HG03159 (cell line): ENCODE results near the gene BTBD10.
"Not testable (repeated sequence)": the region's sequence is repeated elsewhere in the genome, so short reads cannot be mapped to it uniquely, and the experiment has no call there.

Experiments
- ATAC-seq: cut with Tn5 transposase; IDR thresholded peaks from one replicate; pipeline ENCODE4 v1.9.1; 2021; ENCODE audit warnings: mild to moderate bottlenecking, moderate library complexity; ENCODE audit not compliant: unreplicated experiment

The BTBD10 gene

DNA sequence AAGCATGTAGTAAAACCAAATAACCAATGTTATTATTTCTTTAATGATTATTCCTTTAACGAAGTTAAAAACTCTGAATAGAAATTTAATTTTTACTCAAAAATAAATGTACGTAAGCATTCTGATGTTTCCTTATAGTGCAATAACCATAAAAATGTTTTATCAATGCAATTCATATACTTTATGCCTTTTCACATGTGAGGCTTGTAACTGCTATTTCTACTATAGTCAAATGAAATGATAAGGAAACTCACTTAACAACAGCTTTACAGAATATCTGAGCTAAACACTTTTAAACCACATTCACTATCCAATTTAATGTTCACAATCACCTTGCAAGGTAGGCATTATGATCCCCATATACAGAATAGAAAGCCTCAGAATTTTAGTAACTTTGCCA is 17.4 kb downstream of the BTBD10 start:
- ATAC-seq: no peak

DNA sequence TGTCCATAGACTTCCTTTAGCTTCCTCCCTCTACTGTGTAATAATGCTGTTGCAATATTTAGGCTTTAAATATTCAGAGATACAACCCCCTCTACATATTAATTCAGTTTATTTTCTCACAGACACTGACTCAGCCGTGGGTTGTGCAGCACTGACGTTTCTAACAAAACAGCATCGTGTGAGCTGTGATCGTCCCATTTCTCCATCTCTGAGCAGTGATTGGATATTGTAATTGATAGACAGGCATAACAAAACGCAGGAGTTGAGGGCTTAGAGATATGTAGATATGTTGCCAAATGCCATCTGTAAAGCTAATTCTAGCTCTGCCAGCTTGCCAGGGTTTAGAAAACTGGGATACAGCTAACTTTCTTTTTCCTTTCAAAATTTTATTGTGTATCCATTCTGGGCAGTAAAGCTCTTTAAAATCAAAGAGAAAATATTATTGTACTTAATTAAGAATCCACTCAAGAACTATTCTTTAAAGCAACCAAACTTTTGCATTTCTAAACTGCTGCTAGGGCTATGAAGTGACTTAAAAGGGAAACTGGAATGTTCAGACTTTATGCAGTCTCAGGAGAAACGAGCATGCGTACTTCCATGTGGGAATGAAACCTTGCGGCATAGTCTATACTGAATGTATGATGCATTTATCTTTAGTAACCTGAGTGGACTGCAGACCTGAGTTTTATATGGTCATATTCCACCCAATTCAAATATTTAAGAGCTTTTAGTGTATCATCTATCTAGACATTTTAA is 22.7 kb downstream of the BTBD10 start:
- no peak for ATAC-seq

DNA sequence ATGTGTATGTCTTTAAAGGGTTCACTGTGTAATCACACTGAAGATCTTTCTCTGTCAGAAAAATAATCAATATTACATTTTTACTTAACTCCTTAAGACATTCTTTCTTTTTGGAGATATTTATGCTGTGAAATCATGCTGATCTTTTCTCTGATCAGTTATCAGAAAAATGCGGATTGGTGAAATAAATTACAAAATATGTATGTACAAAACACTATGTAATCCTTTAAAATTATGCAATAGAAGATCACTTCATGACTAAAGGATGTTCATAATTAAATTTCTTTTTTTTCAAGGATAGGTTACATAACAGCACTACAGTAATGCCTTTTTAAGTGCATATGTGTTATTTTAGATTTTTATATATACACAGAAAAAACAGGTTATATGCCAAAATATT is 24.7 kb downstream of the BTBD10 start:
- ATAC-seq: no peak

DNA sequence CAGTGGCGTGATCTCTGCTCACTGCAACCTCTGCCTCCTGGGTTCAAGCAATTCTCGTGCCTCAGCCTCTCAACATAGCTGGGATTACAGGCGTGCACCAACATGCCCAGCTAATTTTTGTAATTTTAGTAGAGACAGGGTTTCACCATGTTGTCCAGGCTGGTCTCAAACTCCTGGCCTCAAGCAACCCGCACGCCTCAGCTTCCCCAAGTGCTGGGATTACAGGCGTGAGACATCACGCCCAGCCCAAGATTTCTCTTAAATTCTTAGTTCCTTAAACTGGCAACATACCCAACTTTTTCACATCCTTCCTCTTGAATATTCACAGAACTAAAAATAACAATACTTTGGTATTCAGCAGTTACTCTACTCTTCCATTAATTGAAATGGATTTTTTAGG is 26.2 kb downstream of the BTBD10 start:
- ATAC-seq: not testable (repeated sequence)

DNA sequence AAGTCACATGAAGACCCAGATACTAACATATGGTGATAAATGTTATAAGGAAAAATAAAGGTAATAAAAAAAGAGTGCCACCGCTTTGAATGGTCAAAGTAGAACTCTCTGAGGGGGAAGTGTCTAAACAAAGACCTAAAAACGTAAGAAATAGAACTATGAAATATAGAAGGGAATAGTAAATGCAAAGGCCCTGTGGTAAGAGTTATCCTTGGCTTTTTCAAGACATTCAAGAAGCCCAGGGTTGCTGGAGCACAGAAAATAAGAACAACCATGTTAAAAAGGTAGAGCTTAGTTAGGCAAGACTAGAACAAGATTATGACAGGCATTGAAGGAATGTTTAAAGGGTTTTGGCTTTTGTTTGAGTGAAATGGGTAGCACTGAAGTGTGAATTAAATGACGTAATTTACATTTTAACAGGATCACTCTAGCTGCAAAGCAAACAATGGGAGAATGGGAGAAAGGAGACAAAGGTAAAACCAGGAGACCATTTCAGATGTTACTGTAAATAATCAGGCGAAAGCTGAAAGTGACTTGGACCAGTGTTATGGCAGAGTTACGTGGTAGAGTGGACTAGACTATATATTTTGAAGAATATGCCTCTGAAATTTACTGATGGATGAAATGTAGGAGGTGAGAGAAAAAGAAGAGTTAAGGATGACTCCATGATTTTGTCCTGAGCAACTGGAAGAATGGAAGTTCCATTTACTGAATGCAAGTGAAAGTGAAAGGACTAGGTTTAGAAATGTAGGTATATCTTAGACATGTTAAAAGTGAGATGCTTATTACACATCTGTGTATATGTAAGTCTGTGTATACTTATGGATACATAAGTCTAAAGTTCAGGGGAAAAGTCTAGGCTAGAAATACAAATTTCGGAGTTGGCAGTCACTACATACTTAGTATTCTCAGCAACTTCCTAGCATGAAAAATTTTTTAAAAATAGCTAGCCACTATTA is 28.5 kb downstream of the BTBD10 start:
- no peak for ATAC-seq

DNA sequence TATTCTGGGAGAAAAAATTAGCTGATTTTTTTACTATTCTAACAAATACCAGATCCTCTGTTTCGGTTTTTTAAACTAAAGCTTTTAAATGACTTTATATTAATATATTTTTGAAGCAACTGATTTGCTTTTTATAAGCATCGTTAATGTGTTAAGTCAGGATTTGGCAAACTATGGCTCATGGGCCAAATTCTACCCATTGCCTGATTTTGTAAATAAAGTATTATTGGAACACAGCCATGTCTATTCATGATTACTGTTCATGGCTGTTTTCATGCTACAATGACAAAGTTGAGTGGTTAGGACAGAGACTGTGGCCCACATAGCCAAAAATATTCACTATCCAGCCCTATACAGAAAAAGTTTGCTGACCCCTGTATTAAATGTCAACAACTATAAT is 29.6 kb downstream of the BTBD10 start:
- ATAC-seq: no peak

DNA sequence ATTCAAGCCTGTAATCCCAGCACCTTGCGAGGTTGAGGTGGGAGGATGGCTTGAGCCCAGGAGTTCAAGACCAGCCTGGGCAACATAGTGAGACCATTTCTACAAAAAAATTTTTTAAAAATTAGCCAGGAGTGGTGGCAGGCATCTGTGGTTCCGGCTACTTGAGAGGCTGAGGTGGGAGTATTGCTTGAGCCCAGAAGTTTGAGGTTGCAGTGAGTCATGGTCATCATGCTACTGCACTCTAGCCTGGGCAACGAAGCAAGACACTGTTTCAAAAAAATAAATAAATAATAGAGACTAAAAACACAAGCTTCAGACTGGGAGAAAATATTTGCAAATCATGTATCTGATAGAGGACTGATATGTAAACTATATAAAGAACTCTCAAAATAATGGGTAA is 33.2 kb downstream of the BTBD10 start:
- ATAC-seq: no peak

DNA sequence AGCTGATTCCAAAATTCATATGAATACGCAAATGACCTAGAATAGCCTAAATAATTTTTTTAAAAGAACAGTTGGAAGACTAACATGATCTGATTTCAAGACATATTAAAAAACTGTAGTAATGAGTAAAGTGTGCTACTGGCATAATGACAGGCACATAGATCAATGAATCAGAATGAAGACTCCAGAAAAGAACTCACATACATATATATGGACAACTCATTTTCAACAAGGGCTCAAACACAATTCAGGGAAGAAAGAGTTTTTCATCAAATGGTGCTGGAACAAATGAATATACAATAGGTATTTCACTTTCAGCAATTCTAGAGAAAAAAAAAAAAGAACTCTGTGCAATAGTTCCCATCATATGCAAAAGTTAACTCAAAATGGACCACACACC is 33.7 kb downstream of the BTBD10 start:
- no peak for ATAC-seq

DNA sequence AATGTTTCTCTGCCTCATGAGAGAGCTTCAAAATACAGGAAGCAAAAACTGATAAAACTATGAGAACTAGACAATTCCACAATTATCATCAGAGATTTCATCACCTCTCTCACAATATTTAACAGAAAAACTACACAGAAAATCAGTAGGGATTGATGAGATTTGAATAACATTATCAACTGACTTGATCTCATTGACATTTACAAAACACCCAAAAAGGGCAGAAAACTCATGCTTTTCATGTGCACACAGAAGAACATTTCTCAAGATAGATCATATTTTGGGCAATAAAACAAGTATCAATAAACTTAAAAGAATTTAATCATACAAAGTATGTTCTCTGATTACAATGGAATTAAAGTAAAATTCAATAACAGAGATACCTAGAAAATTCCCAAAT is 35.6 kb downstream of the BTBD10 start:
- no peak for ATAC-seq

DNA sequence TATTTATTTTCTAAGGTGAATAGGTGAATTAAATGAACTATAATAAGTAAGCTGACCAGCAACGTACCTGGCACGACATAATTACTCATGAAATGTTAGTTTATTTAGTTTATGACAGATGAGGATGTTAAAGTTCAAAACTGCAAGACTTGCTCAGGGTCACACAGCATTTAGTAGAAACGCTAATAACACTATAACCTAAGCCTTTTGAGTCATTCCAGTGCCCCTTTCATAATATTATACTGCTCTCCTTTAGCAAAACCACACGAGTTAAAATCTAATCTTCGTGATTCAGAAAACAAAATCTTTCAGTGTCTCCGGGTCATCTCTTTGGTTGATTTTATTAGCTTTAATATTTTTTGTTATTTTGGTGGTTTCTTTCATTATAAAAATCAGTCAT is 39.6 kb downstream of the BTBD10 start:
- ATAC-seq: no peak

DNA sequence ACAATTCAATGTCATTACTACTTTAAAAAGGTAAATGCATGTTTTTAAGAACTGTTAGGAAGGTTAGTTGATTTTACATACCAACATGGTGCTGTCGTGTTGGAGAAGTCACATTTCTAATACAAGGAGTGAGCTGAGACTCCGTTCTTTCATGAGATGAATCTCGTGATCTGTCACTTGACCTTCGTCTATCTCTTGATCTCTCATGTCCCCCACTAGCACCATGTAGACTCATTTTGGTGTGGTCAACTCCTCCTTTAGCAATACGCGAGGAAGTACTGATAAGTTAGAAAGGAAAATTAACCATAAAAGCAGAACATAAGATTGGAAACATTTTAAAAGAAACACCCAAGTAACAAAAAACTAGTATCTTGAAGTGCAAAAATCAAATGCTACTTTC is 41.5 kb downstream of the BTBD10 start:
- ATAC-seq: no peak

DNA sequence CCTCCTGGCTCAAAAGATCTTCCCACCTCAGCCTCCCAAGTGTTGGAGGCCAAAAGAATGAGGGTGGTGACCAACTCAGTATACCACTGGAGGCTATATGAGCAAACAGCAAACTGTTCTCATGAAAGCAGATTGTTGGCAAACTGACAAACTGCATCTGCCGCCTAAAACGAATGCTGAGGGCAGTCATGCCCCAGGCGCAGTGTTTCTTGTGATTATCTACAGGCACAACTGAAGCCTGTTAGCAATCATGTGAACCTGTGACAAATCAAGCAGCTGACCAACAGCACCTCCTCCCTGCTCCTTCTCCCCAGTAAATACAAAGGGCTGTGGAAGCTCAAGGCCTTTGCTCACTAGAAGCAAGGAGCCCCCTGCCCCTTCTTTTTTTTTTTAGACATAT is 47.8 kb downstream of the BTBD10 start:
- no peak for ATAC-seq

DNA sequence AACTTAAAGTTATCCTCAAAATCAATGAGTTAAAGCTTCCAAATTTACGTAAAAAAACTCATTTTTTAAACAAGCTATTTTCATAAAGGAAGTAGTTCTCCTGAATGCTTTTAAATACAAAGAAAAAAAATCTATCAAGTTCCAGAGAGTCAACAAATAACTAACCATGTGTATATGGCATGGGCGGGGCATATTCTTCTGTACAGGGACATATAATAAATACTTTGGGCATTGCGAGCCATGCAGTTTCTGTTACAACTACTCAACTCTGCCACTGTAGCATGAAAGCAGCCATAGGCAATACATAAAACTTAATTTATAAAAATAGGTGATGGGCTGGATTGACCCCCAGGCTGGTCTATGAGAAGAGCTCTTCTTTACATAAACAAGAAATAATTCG is 57.8 kb downstream of the BTBD10 start:
- ATAC-seq: no peak

DNA sequence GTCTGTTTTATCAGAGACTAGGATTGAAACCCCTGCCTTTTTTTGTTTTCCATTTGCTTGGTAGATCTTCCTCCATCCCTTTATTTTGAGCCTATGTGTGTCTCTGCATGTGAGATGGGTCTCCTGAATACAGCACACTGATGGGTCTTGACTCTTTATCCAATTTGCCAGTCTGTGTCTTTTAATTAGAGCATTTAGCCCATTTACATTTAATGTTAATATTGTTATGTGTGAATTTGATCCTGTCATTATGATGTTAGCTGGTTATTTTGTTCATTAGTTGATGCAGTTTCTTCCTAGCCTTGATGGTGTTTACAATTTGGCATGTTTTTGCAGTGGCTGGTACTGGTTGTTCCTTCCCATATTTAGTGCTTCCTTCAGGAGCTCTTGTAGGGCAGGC is 64.7 kb downstream of the BTBD10 start:
- ATAC-seq: not testable (repeated sequence)

DNA sequence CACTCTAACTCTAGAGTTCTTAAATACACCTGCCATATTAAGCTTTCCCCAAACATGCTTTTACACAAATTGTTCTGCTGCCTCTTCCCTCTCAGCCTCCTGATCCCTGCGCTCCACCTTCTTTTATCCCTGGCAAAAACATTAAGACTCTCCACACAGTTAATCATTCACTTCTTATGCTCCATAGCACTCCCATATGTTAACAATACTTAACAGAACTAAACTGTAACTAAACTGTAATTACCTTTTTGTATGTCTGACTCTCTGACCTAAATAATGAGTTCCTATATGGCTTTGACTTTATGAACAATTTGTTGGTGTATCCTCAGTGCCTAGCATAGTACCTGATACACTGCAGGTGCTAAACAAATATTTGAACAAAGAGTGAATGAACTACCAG is 71.8 kb downstream of the BTBD10 start:
- no peak for ATAC-seq

DNA sequence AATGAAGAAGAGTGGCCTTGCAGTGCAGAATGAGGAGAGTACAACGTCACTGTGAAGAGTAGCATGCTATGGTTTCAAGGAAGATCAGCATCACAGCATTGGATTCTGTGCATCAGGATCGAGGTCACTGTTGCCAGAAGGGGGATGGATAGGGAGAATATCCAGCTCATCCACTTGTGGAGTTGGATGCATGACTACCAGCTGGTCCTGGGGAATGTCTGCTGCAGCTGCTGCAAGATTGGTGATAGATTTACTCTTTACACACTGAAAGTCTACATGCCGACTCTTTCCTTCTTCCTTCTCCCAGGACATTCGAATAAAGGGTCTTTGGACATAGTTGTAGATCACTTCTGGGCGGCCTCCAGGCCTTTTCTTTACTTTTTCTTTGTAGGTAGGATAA is 74.3 kb downstream of the BTBD10 start:
- ATAC-seq: no peak

DNA sequence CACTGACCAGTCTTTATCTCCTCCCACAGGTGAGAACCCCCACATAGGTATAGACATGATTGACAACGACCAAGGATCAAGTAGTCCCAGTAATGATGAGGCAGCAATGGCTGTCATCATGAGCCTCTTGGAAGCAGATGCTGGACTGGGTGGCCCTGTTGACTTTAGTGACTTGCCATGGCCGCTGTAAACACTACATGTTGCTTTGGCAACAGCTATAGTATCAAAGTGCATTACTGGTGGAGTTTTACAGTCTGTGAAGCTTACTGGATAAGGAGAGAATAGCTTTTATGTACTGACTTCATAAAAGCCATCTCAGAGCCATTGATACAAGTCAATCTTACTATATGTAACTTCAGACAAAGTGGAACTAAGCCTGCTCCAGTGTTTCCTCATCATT is 76.5 kb downstream of the BTBD10 start:
- no peak for ATAC-seq

DNA sequence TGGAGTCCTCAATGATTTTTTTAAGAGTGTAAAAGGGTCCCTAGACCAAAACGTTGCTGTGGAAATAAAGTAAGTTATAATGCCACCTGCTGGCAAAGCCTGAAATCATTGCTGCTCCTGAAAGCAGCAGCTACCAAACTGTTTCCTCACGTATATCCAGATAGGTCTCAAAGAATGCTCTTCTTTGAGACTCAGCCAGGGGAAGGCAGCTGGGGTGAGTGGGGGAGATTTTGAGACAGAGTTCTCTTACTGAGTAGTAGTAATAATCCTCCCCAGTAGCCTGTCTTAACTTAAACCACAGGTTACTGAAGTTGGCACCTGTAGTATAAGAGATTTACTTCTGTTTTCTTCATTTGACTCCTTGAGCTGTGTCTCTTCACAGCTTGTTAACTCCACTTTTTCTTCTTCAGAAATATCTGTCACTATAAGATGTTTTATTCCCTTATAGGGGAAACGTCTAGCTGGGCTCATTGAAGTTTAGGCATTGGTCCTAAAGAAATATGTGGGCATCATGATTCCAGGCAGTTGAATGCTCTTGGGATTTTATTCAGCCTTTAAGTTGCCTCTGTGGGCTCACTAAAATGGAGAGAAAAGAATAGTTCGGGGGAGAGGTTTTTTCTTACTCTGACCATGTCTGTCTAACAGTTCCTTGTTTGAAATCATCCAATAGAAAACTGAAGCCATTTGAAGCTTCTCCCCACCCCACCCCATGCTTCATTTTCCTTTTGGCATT is 77.9 kb downstream of the BTBD10 start:
- peak; percentile 73 for ATAC-seq

DNA sequence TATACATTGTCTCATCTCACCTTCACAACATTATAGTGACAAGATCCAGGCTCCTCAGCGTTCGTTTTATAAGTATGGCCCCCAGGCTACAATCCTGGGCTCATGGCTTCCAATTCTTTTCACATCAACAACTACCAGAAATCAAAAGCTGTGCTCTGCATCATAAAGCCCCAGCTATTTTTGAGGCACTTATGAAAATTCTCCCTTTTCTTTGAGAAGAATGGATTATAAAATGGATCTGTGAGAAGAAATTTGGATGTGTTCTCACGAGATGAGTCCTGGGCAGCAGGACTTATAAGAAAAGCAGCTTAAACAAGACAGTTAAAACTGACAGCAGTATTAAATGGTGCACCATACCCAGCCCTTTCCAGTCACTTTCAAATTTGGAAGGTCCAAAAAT is 80.3 kb downstream of the BTBD10 start:
- no peak for ATAC-seq

DNA sequence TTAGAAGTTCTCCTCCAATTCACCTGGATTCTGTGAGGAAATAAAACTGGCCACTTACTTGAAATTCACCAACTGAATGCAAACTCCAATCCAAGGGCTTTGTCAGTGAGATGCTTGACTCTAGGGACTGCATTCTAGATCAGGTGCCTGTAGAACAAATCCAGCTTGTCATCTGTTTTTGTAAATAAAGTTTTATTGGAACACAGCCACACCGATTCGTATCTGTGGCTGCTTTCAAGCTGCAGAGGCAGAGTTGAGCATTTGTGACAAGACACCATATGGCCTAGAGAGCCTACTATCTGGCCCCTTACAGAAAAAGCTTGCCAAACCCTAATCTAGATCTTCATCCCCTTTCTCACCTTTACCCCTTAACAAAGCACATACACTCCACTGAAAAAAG is 82.3 kb downstream of the BTBD10 start:
- ATAC-seq: no peak

DNA sequence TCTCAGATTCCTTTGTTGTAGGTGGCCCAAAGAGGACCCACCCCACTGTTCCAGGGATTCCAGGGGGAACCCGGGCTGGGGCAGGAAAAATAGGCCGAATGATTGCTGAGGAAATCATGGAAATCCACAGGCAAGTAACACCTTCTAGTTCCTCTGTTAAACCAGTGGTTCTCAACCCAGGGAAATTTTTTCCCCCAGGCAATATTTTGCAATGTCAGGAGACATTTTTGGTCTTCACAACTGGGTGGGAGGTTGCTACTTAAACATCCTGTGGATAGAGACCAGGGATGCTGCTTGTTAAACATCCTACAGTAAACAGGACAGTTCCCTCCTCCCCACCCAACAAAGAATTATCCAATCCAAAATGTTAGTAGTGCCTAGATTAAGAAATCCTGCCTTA is 84.7 kb downstream of the BTBD10 start:
- no peak for ATAC-seq

DNA sequence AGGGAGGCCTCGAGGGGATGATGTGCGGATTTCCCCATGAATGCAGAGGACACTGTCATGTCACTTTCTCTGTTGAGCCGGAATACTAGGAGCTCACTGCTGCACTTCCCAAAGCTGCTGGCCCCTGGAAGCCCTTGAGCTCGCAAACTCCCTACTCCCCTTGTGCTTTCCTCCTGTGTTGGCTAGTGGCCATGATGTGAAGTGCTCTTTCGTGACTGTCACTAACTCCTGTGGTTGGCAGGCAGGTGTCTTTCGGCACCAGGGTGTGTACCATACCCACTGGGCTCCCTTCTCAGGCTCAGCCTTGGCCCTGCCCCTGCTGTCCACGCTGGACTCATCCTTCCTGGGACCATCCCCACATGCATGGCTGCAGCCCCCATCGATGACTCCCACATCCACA is 86.2 kb downstream of the BTBD10 start:
- no peak for ATAC-seq
